Measurements from ENCODE around the gene PDE10A. TPM values are rescaled to one million over a fixed set of nuclear protein-coding genes. Genes with fewer than 3 reads are reported as not detected.
A peak's percentile ranks its signal among the peaks of the same experiment; 100 is the strongest.
"Not testable (repeated sequence)": the region's sequence is repeated elsewhere in the genome, so short reads cannot be mapped to it uniquely, and the experiment has no call there.

PDE10A gene
- total RNA-seq, 1 experiment from 2014 or later = 3.1 TPM

GRCh38 chr6:165556116-165556843 lies 106.8 kb downstream of the PDE10A start (continued):
- TF ChIP-seq PREB (CRISPR knock-in tag; IDR thresholded peaks at IDR 0.05; ENCODE audit: borderline replicate concordance) = no peak
- TF ChIP-seq ZMAT4 (CRISPR knock-in tag; IDR thresholded peaks at IDR 0.05) = no peak

GRCh38 chr6:165554644-165555043 lies 108.4 kb downstream of the PDE10A start:
- CTCF ChIA-PET; ATAC-seq; H3K27me3 Mint-ChIP-seq (ENCODE audit: low read depth); POLR2A ChIA-PET; H3K4me3 Mint-ChIP-seq; DNase-seq (ENCODE audit: low spot score); H3K36me3 Mint-ChIP-seq; H3K27ac Mint-ChIP-seq: not testable (repeated sequence)
- Mint-ChIP-seq H3K9me3 (peaks cover 16% of the 10 kb centered on the region), H3K4me1 (peaks cover 25% of the 10 kb centered on the region)

- TF ChIP-seq RELA (CRISPR knock-in tag; IDR thresholded peaks at IDR 0.05; ENCODE audit: borderline replicate concordance) = no peak
- TF ChIP-seq AFF4 (CRISPR knock-in tag; IDR thresholded peaks at IDR 0.05; ENCODE audit: borderline replicate concordance) = no peak
- TF ChIP-seq ARID4B (CRISPR knock-in tag; IDR thresholded peaks at IDR 0.05; ENCODE audit: borderline replicate concordance) = no peak
- TF ChIP-seq E2F1 (CRISPR knock-in tag; IDR thresholded peaks at IDR 0.05) = no peak
- TF ChIP-seq ZNF232 (CRISPR knock-in tag; IDR thresholded peaks at IDR 0.05) = no peak
- no peak for TF ChIP-seq ZNF281 (CRISPR knock-in tag; IDR thresholded peaks at IDR 0.05)
- TF ChIP-seq GRHL2 (CRISPR knock-in tag; IDR thresholded peaks at IDR 0.05; ENCODE audit: insufficient replicate concordance, severe bottlenecking) = no peak
- no peak for TF ChIP-seq ERG (CRISPR knock-in tag; IDR thresholded peaks at IDR 0.05)
- TF ChIP-seq ZBTB43 (CRISPR knock-in tag; IDR thresholded peaks at IDR 0.05) = no peak
- Mint-ChIP-seq H3K27me3 (ENCODE audit: low read depth) (no peaks in the 10 kb centered on the region), H3K4me1 (peaks cover 25% of the 10 kb centered on the region), H3K9me3 (peaks cover 8% of the 10 kb centered on the region), H3K27ac (no peak overlapping the region), H3K4me3 (no peak overlapping the region), H3K36me3 (no peaks in the 10 kb centered on the region)
- ChIA-PET CTCF (no interaction called here), POLR2A (no interaction called here)
- no peak for DNase-seq (ENCODE audit: low spot score)
- peak; percentile 58 for ATAC-seq
Observed at GRCh38 chr6:165552248-165552736, 110.7 kb downstream of the PDE10A start.

Measured in WTC11 (cell line).